Measurements from ENCODE around the gene FUOM. TPM values are rescaled to one million over a fixed set of nuclear protein-coding genes. Genes with fewer than 3 reads are reported as not detected.

The FUOM gene
- total RNA-seq, 2 donors from 2014 or later: 13.1 to 26.1 TPM

DNA sequence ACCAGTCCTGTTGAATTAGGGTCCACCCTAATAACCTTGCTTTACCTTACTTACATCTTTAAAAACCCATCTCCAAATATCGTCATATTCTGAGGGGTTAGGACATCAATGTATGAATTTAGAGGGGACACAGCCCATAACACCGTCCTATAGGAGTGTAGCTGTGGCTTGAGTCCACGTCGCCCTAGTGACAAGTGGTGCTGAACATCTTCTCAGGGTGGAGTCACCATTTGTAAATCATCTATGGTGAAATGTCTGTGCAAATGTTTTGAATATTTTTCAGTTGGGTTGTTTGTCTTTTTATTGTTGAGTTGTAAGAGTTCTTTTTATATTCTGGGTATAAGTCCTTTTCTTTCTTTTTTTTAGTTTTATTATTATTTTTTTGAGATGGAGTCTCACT, 15.8 kb downstream of the FUOM start:
- no peak for TF ChIP-seq CTCF (IDR thresholded peaks at IDR 0.05)
- DNase-seq (ENCODE audit: low spot score): no peak
- Histone ChIP-seq H3K9me3 (no peaks in the 10 kb centered on the region), H3K4me1 (ENCODE audit: control insufficient read depth in 1 of 2, low read depth in 2 of 2) (no peaks in the 10 kb centered on the region), H3K36me3 (no peaks in the 10 kb centered on the region), H3K4me3 (no peak overlapping the region), H3K27me3 (replicated peaks; ENCODE audit: insufficient read depth) (no peaks in the 10 kb centered on the region), H3K27ac (no peak overlapping the region)
- ATAC-seq (ENCODE audit: insufficient number of reproducible peaks, low FRiP score, low read depth): no peak

GRCh38 chr10:133339708-133340380, 18.0 kb downstream of the FUOM start:
- no peak overlapping the region for H3K27ac ChIP-seq

DNA sequence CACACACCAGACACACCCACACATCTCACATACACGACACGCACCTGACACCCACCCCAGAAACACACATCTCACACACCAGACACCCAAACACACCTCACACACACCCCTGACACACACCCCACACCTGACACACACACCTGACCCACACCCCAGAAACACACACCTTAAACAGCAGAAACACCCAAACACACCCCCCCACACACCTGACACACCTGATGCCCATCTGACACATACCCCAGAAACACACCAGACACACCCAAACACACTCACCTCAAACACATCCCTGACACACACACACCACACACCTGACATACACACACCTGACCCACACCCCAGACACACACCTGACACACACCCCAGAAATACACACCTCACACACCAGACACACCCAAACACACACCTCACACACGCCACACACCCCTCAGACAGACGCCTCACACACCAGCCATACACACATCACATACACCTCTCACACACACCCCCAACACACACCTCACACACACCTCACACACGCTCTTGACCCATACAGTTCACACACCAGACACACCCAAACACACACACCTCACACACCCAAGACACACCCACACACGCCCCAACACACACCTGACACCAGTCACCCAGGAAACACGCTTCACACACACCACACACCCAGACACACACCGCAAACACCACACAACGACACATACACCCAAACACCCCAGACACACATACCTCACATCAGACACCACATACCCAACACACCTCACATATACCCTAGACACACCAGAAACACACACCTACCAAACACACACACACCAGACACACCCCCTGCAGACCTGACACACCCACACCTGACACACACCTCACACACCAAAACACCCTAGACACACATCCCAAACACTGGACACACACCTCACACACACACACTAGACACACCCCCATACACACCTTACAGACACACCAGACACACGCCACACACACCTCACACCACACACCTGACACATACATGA, 19.4 kb downstream of the FUOM start:
- Histone ChIP-seq H3K4me3 (no peak overlapping the region), H3K27me3 (replicated peaks; ENCODE audit: insufficient read depth) (peaks cover 6% of the 10 kb centered on the region)

More at GRCh38 chr10:133339708-133340380, 18.0 kb downstream of the FUOM start:
- no peaks in the 10 kb centered on the region for H3K36me3 ChIP-seq
- DNase-seq (ENCODE audit: low spot score) (no peak), ATAC-seq (ENCODE audit: insufficient number of reproducible peaks, low FRiP score, low read depth) (no peak)
- peaks cover 17 to 19% of the 10 kb centered on the region in 2 donors for H3K4me1 ChIP-seq (ENCODE audit: control insufficient read depth in 1 of 2, low read depth in 2 of 2)
- TF ChIP-seq CTCF (IDR thresholded peaks at IDR 0.05): no peak
- no peaks in the 10 kb centered on the region for H3K9me3 ChIP-seq
- peaks cover 6% of the 10 kb centered on the region for H3K27me3 ChIP-seq (replicated peaks; ENCODE audit: insufficient read depth)
- no peak overlapping the region for H3K4me3 ChIP-seq

GRCh38 chr10:133337370-133337725, 20.5 kb downstream of the FUOM start:
- no peak for TF ChIP-seq CTCF (IDR thresholded peaks at IDR 0.05)

More for the DNA sequence above, 19.4 kb downstream of the FUOM start:
- peaks cover 17 to 22% of the 10 kb centered on the region in 2 donors for H3K4me1 ChIP-seq (ENCODE audit: control insufficient read depth in 1 of 2, low read depth in 2 of 2)
- H3K36me3 ChIP-seq: no peaks in the 10 kb centered on the region
- ATAC-seq (ENCODE audit: insufficient number of reproducible peaks, low FRiP score, low read depth): no peak
- DNase-seq (ENCODE audit: low spot score): no peak
- TF ChIP-seq CTCF (IDR thresholded peaks at IDR 0.05): no peak
- H3K27ac ChIP-seq: no peak overlapping the region
- H3K9me3 ChIP-seq: no peaks in the 10 kb centered on the region

More at GRCh38 chr10:133337370-133337725, 20.5 kb downstream of the FUOM start:
- Histone ChIP-seq H3K27me3 (replicated peaks; ENCODE audit: insufficient read depth) (peaks cover 6% of the 10 kb centered on the region), H3K4me3 (no peak overlapping the region), H3K36me3 (no peaks in the 10 kb centered on the region), H3K4me1 (ENCODE audit: control insufficient read depth in 1 of 2, low read depth in 2 of 2) (peaks cover 17 to 22% of the 10 kb centered on the region in 2 donors), H3K9me3 (no peaks in the 10 kb centered on the region), H3K27ac (no peak overlapping the region)
- ATAC-seq (ENCODE audit: insufficient number of reproducible peaks, low FRiP score, low read depth): no peak
- DNase-seq (ENCODE audit: low spot score): no peak

All from thoracic aorta (tissue), 2 donors.